HepG2 (cell line): ENCODE results near the gene IL17RA. TPM values are rescaled to one million over a fixed set of nuclear protein-coding genes. Genes with fewer than 3 reads are reported as not detected.

Experiments used
- ATAC-seq: fragments of 200-7000 bp; cut with Tn5 transposase; 3 replicates; pipeline ENCODE4 v1.9.1; 2020; ENCODE audit warnings: mild to moderate bottlenecking, moderate library complexity
- BruUV-seq: library from RNA; stranded (reverse); fragments of 400-500 nt; replicated peaks from 2 replicates; lab custom pipeline; 2021; lab: Mats Ljungman, UMichigan
- CTCF ChIA-PET: fragments of 300-600 bp; formaldehyde crosslinking; extraction: SDS; loops from one replicate; lab custom pipeline; 2021; ENCODE audit warnings: low total read pairs, inconsistent platforms, low intra/inter-chr PET ratio; lab: Yijun Ruan, JAX
- POLR2A ChIA-PET: fragments of 350-600 bp; sonication (Branson Sonifier 250); formaldehyde crosslinking; loops from one replicate; lab custom pipeline; 2020; ENCODE audit warnings: antibody characterized with exemption, inconsistent platforms; lab: Yijun Ruan, JAX
- DNase-seq: peaks from one replicate; pipeline ENCODE4 v3.0.0-alpha.2; 2015; ENCODE audit warnings: low spot score
- FAIRE-seq: peaks from 3 replicates; lab custom pipeline; 2011; peaks lifted over from hg19 to GRCh38; lab: Jason Lieb, UNC
- H2AFZ ChIP-seq: one replicate; pipeline ENCODE4 v1.6.1; 2011; ENCODE audit warnings: low read length, inconsistent platforms
- H3K27ac ChIP-seq: fragments of 300-600 bp; 3 replicates; pipeline ENCODE4 v1.8.0; 2011; ENCODE audit warnings: mixed run types, mild to moderate bottlenecking, mixed read lengths, low read length, inconsistent platforms; ENCODE audit not compliant: insufficient read depth; ENCODE audit errors: extremely low read length
- H3K27me3 ChIP-seq, 2 experiments: fragments of 200-600 bp in 1 of 2; 2 replicates in 1 of 2; 3 replicates in 1 of 2; pipeline versions ENCODE4 v1.6.0 to v1.8.0; 2011; ENCODE audit warnings: low read length in 2 of 2, mild to moderate bottlenecking in 2 of 2, moderate library complexity in 2 of 2, inconsistent platforms in 1 of 2; ENCODE audit not compliant: insufficient read depth in 2 of 2, control insufficient read depth in 1 of 2
- H3K36me3 ChIP-seq, 2 experiments: fragments of 200-600 bp in 1 of 2; replicated peaks in 1 of 2; 2 replicates in 1 of 2; 3 replicates in 1 of 2; pipeline versions ENCODE4 v1.5.1 to v1.8.0; 2011; ENCODE audit warnings: low read length in 2 of 2, inconsistent platforms in 1 of 2; ENCODE audit not compliant: insufficient read depth in 2 of 2, control insufficient read depth in 1 of 2
- H3K4me1 ChIP-seq: 2 replicates; pipeline ENCODE4 v1.5.1; 2012; ENCODE audit warnings: low read length, inconsistent platforms; ENCODE audit not compliant: insufficient read depth
- H3K4me2 ChIP-seq: 2 replicates; pipeline ENCODE4 v1.6.0; 2011; ENCODE audit warnings: low read depth, low read length, inconsistent platforms
- H3K4me3 ChIP-seq, 3 experiments: fragments of 200-600 bp in 1 of 3; sonication (generic), shearing (Covaris generic) in 1 of 3; replicated peaks in 1 of 3; 2 replicates each; pipeline ENCODE4 v1.5.1; 2011 to 2016; ENCODE audit warnings: low read length in 3 of 3, inconsistent platforms in 2 of 3, low read depth in 2 of 3, mild to moderate bottlenecking in 2 of 3, control low read depth in 1 of 3, mixed read lengths in 1 of 3; ENCODE audit not compliant: insufficient read depth in 1 of 3
- H3K79me2 ChIP-seq: one replicate; pipeline ENCODE4 v1.6.1; 2011; ENCODE audit warnings: low read length, inconsistent platforms; ENCODE audit not compliant: insufficient read depth
- H3K9ac ChIP-seq: 2 replicates; pipeline ENCODE4 v1.6.0; 2011; ENCODE audit warnings: mild to moderate bottlenecking, low read depth, low read length, inconsistent platforms; ENCODE audit not compliant: insufficient read depth
- H3K9me3 ChIP-seq: 2 replicates; pipeline ENCODE4 v1.5.1; 2012; ENCODE audit warnings: mild to moderate bottlenecking, low read length
- H4K20me1 ChIP-seq: 2 replicates; pipeline ENCODE4 v1.6.0; 2011; ENCODE audit warnings: inconsistent platforms, mild to moderate bottlenecking, low read length, moderate library complexity; ENCODE audit not compliant: insufficient read depth
- AGO2 ChIP-seq: fragments of 200-400 bp; formaldehyde crosslinking; optimal IDR thresholded peaks from 2 replicates; pipeline ENCODE3; 2017; ENCODE audit warnings: mild to moderate bottlenecking, low read depth, low read length, moderate library complexity
- AKNA ChIP-seq: sonication (generic); formaldehyde crosslinking; IDR thresholded peaks from 2 replicates; pipeline ENCODE4 v1.4.0; 2020; ENCODE audit warnings: missing genetic modification reagents, borderline replicate concordance
- DBP ChIP-seq: sonication (generic); formaldehyde crosslinking; IDR thresholded peaks from 2 replicates; pipeline ENCODE4 v1.4.0; 2020; ENCODE audit warnings: missing genetic modification reagents; ENCODE audit errors: not compliant biosample characterization
- ELF1 ChIP-seq: sonication (generic); formaldehyde crosslinking; IDR thresholded peaks from 2 replicates; pipeline ENCODE4 v1.4.0; 2020; ENCODE audit warnings: missing genetic modification reagents
- ELK4 ChIP-seq: sonication (generic); formaldehyde crosslinking; IDR thresholded peaks from 2 replicates; pipeline ENCODE4 v1.9.0; 2021; ENCODE audit warnings: missing genetic modification reagents, borderline replicate concordance
- HDAC1 ChIP-seq: sonication (generic); formaldehyde crosslinking; IDR thresholded peaks from 2 replicates; pipeline ENCODE4 v1.5.1; 2020; ENCODE audit warnings: mild to moderate bottlenecking, missing genetic modification reagents
- MIER2 ChIP-seq: IDR thresholded peaks from 2 replicates; pipeline ENCODE4 v1.6.1; 2016; ENCODE audit warnings: missing biosample characterization, missing genetic modification reagents
- PHF5A ChIP-seq: IDR thresholded peaks from one replicate; pipeline ENCODE4 v1.6.1; 2018; ENCODE audit warnings: low read depth, missing genetic modification reagents; ENCODE audit not compliant: unreplicated experiment
- RAD51 ChIP-seq: fragments of 450-650 bp; IDR thresholded peaks from 2 replicates; pipeline ENCODE4 v1.6.1; 2016; ENCODE audit warnings: borderline replicate concordance
- SNAI1 ChIP-seq: sonication (generic); formaldehyde crosslinking; IDR thresholded peaks from 2 replicates; pipeline ENCODE4 v1.5.0; 2020; ENCODE audit warnings: mild to moderate bottlenecking, missing genetic modification reagents, borderline replicate concordance
- TCF12 ChIP-seq, 2 experiments: fragments of 450-650 bp in 1 of 2; sonication (generic) in 1 of 2; formaldehyde crosslinking in 1 of 2; IDR thresholded peaks; 2 replicates each; pipeline versions ENCODE4 v1.6.1 to v1.8.0; 2017 to 2022; ENCODE audit warnings: antibody characterized with exemption in 1 of 2, mild to moderate bottlenecking in 1 of 2, missing genetic modification reagents in 1 of 2, moderate library complexity in 1 of 2
- THYN1 ChIP-seq: sonication (generic); formaldehyde crosslinking; IDR thresholded peaks from 2 replicates; pipeline ENCODE4 v1.8.1; 2023; ENCODE audit warnings: low read depth, mild to moderate bottlenecking, moderate library complexity, missing genetic modification reagents, borderline replicate concordance
- ZNF414 ChIP-seq: sonication (generic); formaldehyde crosslinking; IDR thresholded peaks from 2 replicates; pipeline ENCODE4 v1.5.0; 2020; ENCODE audit warnings: missing genetic modification reagents
- ZNF576 ChIP-seq: sonication (generic); formaldehyde crosslinking; IDR thresholded peaks from 2 replicates; pipeline ENCODE4 v1.4.0; 2020; ENCODE audit warnings: mild to moderate bottlenecking, missing genetic modification reagents
- ZNF761 ChIP-seq: sonication (generic); formaldehyde crosslinking; conservative IDR thresholded peaks from 2 replicates; pipeline ENCODE4 v1.4.0; 2020; ENCODE audit warnings: mild to moderate bottlenecking, missing genetic modification reagents
- WGBS: methylation state at CpG from one replicate; pipeline ENCODE4 v1.1.6; 2017; ENCODE audit warnings: low lambda C conversion rate; 5-methylcytosine and 5-hydroxymethylcytosine counted together
- in situ Hi-C: cut with HindIII; loops from 2 replicates; pipeline ENCODE4 v1.10.0; 2017; ENCODE audit warnings: low pct_unique_long_range_greater_than_20kb; ENCODE audit not compliant: extremely low pct_ligation_motif_present
- intact Hi-C: fragments of 100-400 bp; cut with micrococcal nuclease; formaldehyde crosslinking; loops from one replicate; pipeline ENCODE4 v1.10.0; 2022; ENCODE audit not compliant: unreplicated experiment
- polyA plus RNA-seq, 8 experiments: library from polyadenylated mRNA; depleted of rRNA in 3 of 8; stranded (reverse) in 7 of 8; unstranded in 1 of 8; fragments of >200 nt; fragmentation: Illumina TruSeq in 4 of 8; extraction: Trizol in 4 of 8; gene quantifications; 2 replicates each; pipeline versions ENCODE4 v1.2.1 to v1.2.3, GENCODE V29; 2011 to 2016; ENCODE audit warnings: low read depth in 4 of 8, missing spikeins in 1 of 8, mixed read lengths in 1 of 8; ENCODE audit not compliant: insufficient read depth in 1 of 8
- total RNA-seq, 5 experiments: library from RNA; depleted of rRNA; stranded (reverse); fragments of >200 nt; fragmentation: Illumina TruSeq; extraction: Trizol; gene quantifications; 2 replicates each; pipeline ENCODE4 v1.2.3, GENCODE V29; 2016; ENCODE audit warnings: low read depth in 1 of 5

The IL17RA gene
- total and polyA plus RNA-seq, 2 of the 13 experiments (the other 11 are each of a cell fraction or from before 2014, with no cell fraction given) = 2.5 to 8.2 TPM

- ATAC-seq (no peak), FAIRE-seq (no peak), DNase-seq (no peak)
- H3K79me2 ChIP-seq = no peaks in the 10 kb centered on the region
- intact Hi-C loops (no loop called here), in situ Hi-C loops (no loop called here)
- H3K9me3 ChIP-seq = no peaks in the 10 kb centered on the region
- 93% methylated on average over 11 of the region's 14 CpGs for WGBS
- no peak overlapping the region for H3K9ac ChIP-seq
- H3K27me3 ChIP-seq = no peaks in the 10 kb centered on the region
- no peak overlapping the region for H3K27ac ChIP-seq
- peaks cover 2 to 18% of the 10 kb centered on the region in 2 experiments; a peak in 3 of 5 replicates for H3K36me3 ChIP-seq
- no peak overlapping the region for H3K4me2 ChIP-seq
- TF ChIP-seq ZNF414 (CRISPR knock-in tag) (no peak), PHF5A (CRISPR knock-in tag) (no peak), ELK4 (CRISPR knock-in tag) (no peak), ELF1 (CRISPR knock-in tag) (no peak), SNAI1 (CRISPR knock-in tag) (no peak), TCF12 (IDR thresholded peaks at IDR 0.05) (no peak), TCF12 (CRISPR knock-in tag; IDR thresholded peaks at IDR 0.05) (no peak), ZNF761 (CRISPR knock-in tag) (no peak), AKNA (CRISPR knock-in tag) (no peak), AGO2 (no peak), MIER2 (no peak), RAD51 (no peak), ZNF576 (CRISPR knock-in tag) (no peak), THYN1 (CRISPR knock-in tag) (no peak), DBP (CRISPR knock-in tag) (no peak), HDAC1 (no peak)
- H3K4me3 ChIP-seq = no peak overlapping the region
- no peaks in the 10 kb centered on the region for H3K4me1 ChIP-seq
- H4K20me1 ChIP-seq = no peaks in the 10 kb centered on the region
- no peak overlapping the region for H2AFZ ChIP-seq
- BruUV-seq = no TSS peak
- CTCF ChIA-PET = no interaction called here
- POLR2A ChIA-PET = no interaction called here
Observed at GRCh38 chr22:17104336-17104935, 19.6 kb downstream of the IL17RA start.
